ENCODE results near the gene OSBPL1A. TPM values are rescaled to one million over a fixed set of nuclear protein-coding genes. Genes with fewer than 3 reads are reported as not detected.

The OSBPL1A gene
- total and polyA plus RNA-seq, 2 of the 8 experiments (the other 6 are each of a cell fraction or from before 2014, with no cell fraction given) = 53.2 to 74.9 TPM

DNA sequence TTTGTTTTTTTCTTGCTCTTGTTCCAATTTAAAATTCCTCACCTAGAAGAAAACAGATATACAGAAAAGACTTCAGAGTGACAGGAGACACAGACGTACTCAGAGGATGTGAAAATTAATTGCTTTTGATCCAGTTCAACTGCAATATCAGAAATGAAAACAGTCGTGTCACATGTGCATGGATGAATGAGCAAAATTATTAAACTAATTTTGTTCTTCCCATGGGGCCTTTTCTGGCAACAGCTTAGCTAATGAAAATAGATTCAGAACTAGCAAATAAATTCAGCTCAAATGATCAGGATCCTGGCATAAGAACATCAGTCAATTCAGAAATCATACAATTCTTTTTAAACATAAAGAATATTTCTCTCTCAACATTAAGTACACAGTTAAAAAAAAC is 158.3 kb downstream of the OSBPL1A start:
- Histone ChIP-seq H2BK20ac (ENCODE audit: low read length) (no peak overlapping the region), H3K79me1 (ENCODE audit: low read depth, low read length) (no peaks in the 10 kb centered on the region), H4K8ac (ENCODE audit: extremely low read depth, insufficient read depth, low read length) (no peak overlapping the region), H3K14ac (ENCODE audit: insufficient read length) (no peak overlapping the region), H2BK120ac (replicated peaks; ENCODE audit: low read depth, low read length) (no peak overlapping the region), H4K5ac (ENCODE audit: insufficient read length, low read depth, low read length) (no peak overlapping the region), H2BK5ac (ENCODE audit: low read depth, low read length) (no peak overlapping the region), H3K23me2 (ENCODE audit: low read depth, low read length) (no peaks in the 10 kb centered on the region), H3K27me3 (replicated peaks in 1 of 4; ENCODE audit: control insufficient read depth in 3 of 4, extremely low read depth in 1 of 4, insufficient read depth in 3 of 4, low read length in 3 of 4) (no peaks in the 10 kb centered on the region), H3K4me3 (ENCODE audit: extremely low read depth in 1 of 4, insufficient read depth in 2 of 4, low read depth in 3 of 4, low read length in 4 of 4) (no peak overlapping the region), H3K36me3 (ENCODE audit: control insufficient read depth in 2 of 4, insufficient read depth in 4 of 4, low read length in 3 of 4) (peaks cover 0 to 21% (median 6%) of the 10 kb centered on the region in 4 experiments; a peak in 5 of 8 replicates), H3K79me2 (ENCODE audit: control insufficient read depth in 1 of 2, insufficient read depth in 2 of 2, low read length in 2 of 2) (peaks cover 0 to 9% of the 10 kb centered on the region in 2 experiments; a peak in 2 of 4 replicates), H3K9ac (replicated peaks in 1 of 4; ENCODE audit: extremely low read depth in 1 of 4, low read depth in 3 of 4, low read length in 3 of 4) (no peak overlapping the region), H2AK5ac (ENCODE audit: low read depth, low read length) (no peak overlapping the region), H2BK15ac (ENCODE audit: low read length) (no peak overlapping the region), H3K9me3 (ENCODE audit: insufficient read depth in 2 of 2, low read depth in 1 of 2, low read length in 1 of 2) (no peaks in the 10 kb centered on the region), H4K20me1 (replicated peaks in 1 of 2; ENCODE audit: control insufficient read depth in 1 of 2, insufficient read depth in 2 of 2, low read length in 2 of 2) (no peaks in the 10 kb centered on the region), H3K4ac (replicated peaks; ENCODE audit: insufficient read length, low read depth, low read length) (no peak overlapping the region), H3K27ac (ENCODE audit: low read depth, low read length) (no peak overlapping the region), H3K56ac (replicated peaks; ENCODE audit: insufficient read length, low read depth, low read length) (no peak overlapping the region), H3K23ac (ENCODE audit: insufficient read length) (no peak overlapping the region), H4K91ac (replicated peaks; ENCODE audit: insufficient read length, low read length) (no peak overlapping the region), H3K18ac (ENCODE audit: extremely low read depth, low read length) (no peak overlapping the region), H2AFZ (ENCODE audit: low read length) (no peak overlapping the region), H3K4me1 (replicated peaks in 1 of 4; ENCODE audit: control insufficient read depth in 3 of 4, insufficient read depth in 4 of 4, low read length in 3 of 4) (peaks cover 0 to 5% (median 5%) of the 10 kb centered on the region in 4 experiments; a peak in 3 of 7 replicates), H3K4me2 (ENCODE audit: insufficient read depth in 1 of 2, low read depth in 2 of 2, low read length in 2 of 2) (no peak overlapping the region), H2BK12ac (ENCODE audit: low read depth, low read length) (no peak overlapping the region)
- FAIRE-seq = no peak
- WGBS, 2 experiments (ENCODE audit: extremely low coverage in 1 of 2, insufficient coverage in 1 of 2, insufficient read length in 1 of 2, insufficient replicate concordance in 2 of 2, low coverage in 1 of 2, low lambda C conversion rate in 2 of 2, missing lambda C conversion rate in 1 of 2) = 88% methylated on average over 2 of the region's 2 CpGs; no CpG with 5 or more reads in 1 of the 2 experiments
- no peak for DNase-seq (ENCODE audit: low read depth in 1 of 2, low spot score in 2 of 2)
- ChIA-PET POLR2A (ENCODE audit: partially characterized antibody) (no interaction called here), CTCF (ENCODE audit: partially characterized antibody) (no interaction called here)
- TF ChIP-seq BCL11A (IDR thresholded peaks at IDR 0.05; ENCODE audit: low read depth in 2 of 2, low read length in 2 of 2) (no peak), GABPA (IDR thresholded peaks at IDR 0.05; ENCODE audit: borderline replicate concordance, insufficient read depth, low read length) (no peak), SP2 (IDR thresholded peaks at IDR 0.05; ENCODE audit: low read length) (no peak), ASH2L (IDR thresholded peaks at IDR 0.05; ENCODE audit: low read length) (no peak), RNF2 (IDR thresholded peaks at IDR 0.05; ENCODE audit: borderline replicate concordance, low read depth, low read length, missing control alignments, poor library complexity, severe bottlenecking) (no peak), HDAC6 (IDR thresholded peaks at IDR 0.05; ENCODE audit: low read depth, low read length) (no peak), CBX8 (IDR thresholded peaks at IDR 0.05; ENCODE audit: borderline replicate concordance, low read depth, low read length) (no peak)
- TF ChIP-seq, protein P1, sequence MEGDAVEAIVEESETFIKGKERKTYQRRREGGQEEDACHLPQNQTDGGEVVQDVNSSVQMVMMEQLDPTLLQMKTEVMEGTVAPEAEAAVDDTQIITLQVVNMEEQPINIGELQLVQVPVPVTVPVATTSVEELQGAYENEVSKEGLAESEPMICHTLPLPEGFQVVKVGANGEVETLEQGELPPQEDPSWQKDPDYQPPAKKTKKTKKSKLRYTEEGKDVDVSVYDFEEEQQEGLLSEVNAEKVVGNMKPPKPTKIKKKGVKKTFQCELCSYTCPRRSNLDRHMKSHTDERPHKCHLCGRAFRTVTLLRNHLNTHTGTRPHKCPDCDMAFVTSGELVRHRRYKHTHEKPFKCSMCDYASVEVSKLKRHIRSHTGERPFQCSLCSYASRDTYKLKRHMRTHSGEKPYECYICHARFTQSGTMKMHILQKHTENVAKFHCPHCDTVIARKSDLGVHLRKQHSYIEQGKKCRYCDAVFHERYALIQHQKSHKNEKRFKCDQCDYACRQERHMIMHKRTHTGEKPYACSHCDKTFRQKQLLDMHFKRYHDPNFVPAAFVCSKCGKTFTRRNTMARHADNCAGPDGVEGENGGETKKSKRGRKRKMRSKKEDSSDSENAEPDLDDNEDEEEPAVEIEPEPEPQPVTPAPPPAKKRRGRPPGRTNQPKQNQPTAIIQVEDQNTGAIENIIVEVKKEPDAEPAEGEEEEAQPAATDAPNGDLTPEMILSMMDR (IDR thresholded peaks at IDR 0.05; ENCODE audit: control extremely low read depth in 1 of 3, insufficient read depth in 1 of 3, low read depth in 1 of 3, low read length in 3 of 3) = no peak
